HCT116 (cell line): ENCODE measurements around the gene MYLK. TPM values are rescaled to one million over a fixed set of nuclear protein-coding genes. Genes with fewer than 3 reads are reported as not detected.

ENCODE experiments used
- ATAC-seq: fragments of 200-7000 bp; cut with Tn5 transposase; 2 replicates; pipeline ENCODE4 v1.9.1; 2020; ENCODE audit warnings: mild to moderate bottlenecking, moderate library complexity
- BruUV-seq: library from RNA; stranded (reverse); fragments of 400-500 nt; replicated peaks from 2 replicates; lab custom pipeline; 2021; lab: Mats Ljungman, UMichigan
- CTCF ChIA-PET: fragments of 300-600 bp; sonication (Branson Sonifier 250); formaldehyde crosslinking; loops from one replicate; lab custom pipeline; 2021; ENCODE audit warnings: antibody characterized with exemption; lab: Charles Lee
- POLR2A ChIA-PET: fragments of 300-600, 350-600 bp; sonication (Branson Sonifier 250); formaldehyde crosslinking; loops from one replicate; lab custom pipeline; 2021; ENCODE audit warnings: antibody characterized with exemption; lab: Charles Lee
- RAD21 ChIA-PET, 2 experiments: fragments of 300-600 bp; sonication (Branson Sonifier 250); formaldehyde crosslinking; loops; one replicate each; lab custom pipeline; 2023; ENCODE audit warnings: low total read pairs in 2 of 2; ENCODE audit not compliant: uncharacterized antibody in 2 of 2, unreplicated experiment in 2 of 2, low non-redundant PET in 1 of 2; lab: Charles Lee
- DNase-seq: peaks from one replicate; pipeline ENCODE4 v3.0.0-alpha.2; 2010; ENCODE audit warnings: low read depth, low spot score
- H2AFZ ChIP-seq: fragments of 200-600 bp; shearing (Covaris generic), sonication (generic); 2 replicates; pipeline ENCODE4 v1.6.1; 2017; ENCODE audit warnings: low read depth, mixed run types, mixed read lengths, antibody characterized with exemption, low read length; ENCODE audit not compliant: poor library complexity, severe bottlenecking
- H3K27ac ChIP-seq: 2 replicates; pipeline ENCODE4 v1.5.1; 2012; ENCODE audit warnings: low read depth, low read length
- H3K27me3 ChIP-seq: fragments of 200-600 bp; sonication (generic); 2 replicates; pipeline ENCODE4 v1.6.1; 2016; ENCODE audit warnings: mixed run types, low read length, mixed read lengths; ENCODE audit not compliant: insufficient read depth
- H3K36me3 ChIP-seq, 2 experiments: fragments of 200-500 bp in 1 of 2; fragments of 200-600 bp in 1 of 2; sonication (Bioruptor generic) in 1 of 2; sonication (generic) in 1 of 2; 2 replicates each; pipeline versions ENCODE4 v1.5.1 to v1.6.1; 2014 to 2016; ENCODE audit warnings: low read length in 2 of 2, inconsistent platforms in 1 of 2, mixed read lengths in 1 of 2, mixed run types in 1 of 2; ENCODE audit not compliant: insufficient read depth in 2 of 2, control insufficient read depth in 1 of 2
- H3K4me1 ChIP-seq, 2 experiments: fragments of 200-600 bp in 1 of 2; sonication (generic) in 1 of 2; 2 replicates each; pipeline versions ENCODE4 v1.5.1 to v1.6.1; 2012 to 2017; ENCODE audit warnings: low read length in 2 of 2, inconsistent platforms in 1 of 2, mild to moderate bottlenecking in 1 of 2, mixed read lengths in 1 of 2, mixed run types in 1 of 2, moderate library complexity in 1 of 2; ENCODE audit not compliant: insufficient read depth in 2 of 2, control insufficient read depth in 1 of 2
- H3K4me2 ChIP-seq: fragments of 200-600 bp; sonication (generic); 2 replicates; pipeline ENCODE4 v1.6.1; 2017; ENCODE audit warnings: mixed run types, low read length, mixed read lengths
- H3K4me3 ChIP-seq, 2 experiments: fragments of 200-600 bp in 1 of 2; sonication (generic) in 1 of 2; replicated peaks in 1 of 2; 2 replicates each; pipeline ENCODE4 v1.5.1; 2011 to 2016; ENCODE audit warnings: low read length in 2 of 2, control low read depth in 1 of 2, low read depth in 1 of 2, mild to moderate bottlenecking in 1 of 2, mixed read lengths in 1 of 2, mixed run types in 1 of 2
- H3K79me2 ChIP-seq: fragments of 200-600 bp; sonication (generic); 2 replicates; pipeline ENCODE4 v1.6.1; 2017; ENCODE audit warnings: mild to moderate bottlenecking, mixed run types, low read length, moderate library complexity, mixed read lengths; ENCODE audit not compliant: insufficient read depth
- H3K9ac ChIP-seq: fragments of 200-600 bp; sonication (generic); 2 replicates; pipeline ENCODE4 v1.6.1; 2016; ENCODE audit warnings: low read length, mixed read lengths
- H3K9me2 ChIP-seq: fragments of 200-600 bp; sonication (generic), shearing (Covaris generic); 2 replicates; pipeline ENCODE4 v1.6.1; 2017; ENCODE audit warnings: mixed run types, mild to moderate bottlenecking, moderate library complexity; ENCODE audit not compliant: insufficient read depth
- H3K9me3 ChIP-seq, 2 experiments: fragments of 200-500 bp in 1 of 2; fragments of 200-600 bp in 1 of 2; sonication (Bioruptor generic) in 1 of 2; sonication (generic) in 1 of 2; 2 replicates each; pipeline ENCODE4 v1.6.1; 2014 to 2017; ENCODE audit warnings: low read length in 2 of 2, mixed read lengths in 2 of 2, inconsistent platforms in 1 of 2, low read depth in 1 of 2, mild to moderate bottlenecking in 1 of 2, mixed run types in 1 of 2, moderate library complexity in 1 of 2; ENCODE audit not compliant: control insufficient read depth in 1 of 2, insufficient read depth in 1 of 2
- H4K20me1 ChIP-seq: fragments of 200-600 bp; sonication (generic), shearing (Covaris generic); 2 replicates; pipeline ENCODE4 v1.6.1; 2017; ENCODE audit warnings: mixed run types, mild to moderate bottlenecking, moderate library complexity; ENCODE audit not compliant: insufficient read depth
- CEBPB ChIP-seq: IDR thresholded peaks from 2 replicates; pipeline ENCODE4 v1.6.1; 2012; ENCODE audit warnings: low read depth
- CTCF ChIP-seq, 3 experiments: fragments of 200-600 bp in 1 of 3; sonication (generic) in 1 of 3; IDR thresholded peaks in 2 of 3; conservative IDR thresholded peaks in 1 of 3; 2 replicates each; pipeline ENCODE4 v1.5.1; 2012 to 2017; ENCODE audit warnings: low read depth in 2 of 3, low read length in 2 of 3, antibody characterized with exemption in 1 of 3, borderline replicate concordance in 1 of 3, control low read depth in 1 of 3, mild to moderate bottlenecking in 1 of 3, mixed read lengths in 1 of 3, mixed run types in 1 of 3, moderate library complexity in 1 of 3; ENCODE audit not compliant: insufficient read depth in 1 of 3
- ELF1 ChIP-seq: IDR thresholded peaks from 2 replicates; pipeline ENCODE4 v1.6.1; 2012; ENCODE audit warnings: low read depth, borderline replicate concordance
- FOSL1 ChIP-seq: IDR thresholded peaks from 2 replicates; pipeline ENCODE4 v1.6.1; 2012; ENCODE audit warnings: low read depth
- JUND ChIP-seq: IDR thresholded peaks from 2 replicates; pipeline ENCODE4 v1.6.1; 2012
- MAX ChIP-seq: IDR thresholded peaks from 2 replicates; pipeline ENCODE4 v1.6.1; 2012
- POLR2A ChIP-seq: IDR thresholded peaks from 2 replicates; pipeline ENCODE4 v1.7.0; 2011; ENCODE audit warnings: borderline replicate concordance; ENCODE audit not compliant: insufficient read depth, insufficient read length; ENCODE audit errors: extremely low read depth
- RAD21 ChIP-seq: IDR thresholded peaks from 2 replicates; pipeline ENCODE4 v1.6.1; 2012; ENCODE audit warnings: low read depth, mild to moderate bottlenecking
- SIN3A ChIP-seq: IDR thresholded peaks from 2 replicates; pipeline ENCODE4 v1.6.1; 2012; ENCODE audit warnings: low read depth
- SP1 ChIP-seq: IDR thresholded peaks from 2 replicates; pipeline ENCODE4 v1.6.1; 2012; ENCODE audit warnings: low read depth
- SRF ChIP-seq: IDR thresholded peaks from 2 replicates; pipeline ENCODE4 v1.6.1; 2012; ENCODE audit warnings: low read depth
- TCF7L2 ChIP-seq: IDR thresholded peaks from 2 replicates; pipeline ENCODE4 v1.7.0; 2011; ENCODE audit warnings: borderline replicate concordance, inconsistent platforms; ENCODE audit not compliant: insufficient read depth, insufficient read length; ENCODE audit errors: extremely low read depth
- YY1 ChIP-seq: IDR thresholded peaks from 2 replicates; pipeline ENCODE4 v1.6.1; 2011; ENCODE audit warnings: low read length, low read depth, moderate library complexity, mild to moderate bottlenecking; ENCODE audit not compliant: insufficient replicate concordance; ENCODE audit errors: extremely low read depth
- ZNF274 ChIP-seq: fragments of 200-500 bp; sonication (Bioruptor generic); IDR thresholded peaks from 2 replicates; pipeline ENCODE4 v1.6.1; 2014; ENCODE audit warnings: mild to moderate bottlenecking, low read depth, low read length, inconsistent platforms
- intact Hi-C: fragments of 100-400 bp; cut with micrococcal nuclease; formaldehyde crosslinking; loops from 2 replicates; pipeline ENCODE4 v1.10.0; 2022
- total RNA-seq: library from RNA; stranded (reverse); gene quantifications from one replicate; pipeline ENCODE4 v1.2.1, GENCODE V29; 2021; ENCODE audit not compliant: unreplicated experiment

Gene MYLK
- total RNA-seq, 1 experiment from 2014 or later = 3.8 TPM

- TF ChIP-seq CTCF (IDR thresholded peaks at IDR 0.05 in 2 of 3, conservative IDR thresholded peaks at IDR 0.05 in 1 of 3; ENCODE audit: borderline replicate concordance in 1 of 3, insufficient read depth in 1 of 3, low read depth in 2 of 3, low read length in 2 of 3) (no peak), POLR2A (no peak), TCF7L2 (no peak), SIN3A (no peak), RAD21 (no peak), YY1 (no peak), FOSL1 (no peak), ZNF274 (no peak), ELF1 (no peak), CEBPB (no peak), JUND (no peak), MAX (no peak)
Measured at GRCh38 chr3:123608263-123608937, 275.7 kb downstream of the MYLK start (continued).

GRCh38 chr3:123606527-123606926 is 277.6 kb downstream of the MYLK start:
- no peaks in the 10 kb centered on the region for H3K79me2 ChIP-seq
- POLR2A ChIA-PET = no interaction called here
- no peaks in the 10 kb centered on the region for H3K9me3 ChIP-seq
- H4K20me1 ChIP-seq = no peaks in the 10 kb centered on the region
- H3K9ac ChIP-seq = peak overlapping the region; percentile 28
- ATAC-seq = no peak
- H3K27ac ChIP-seq = peak overlapping the region; percentile 78; the same call in 1 of the 2 replicates
- no peaks in the 10 kb centered on the region for H3K27me3 ChIP-seq
- RAD21 ChIA-PET = interaction anchor here (0.6 to 1.2 kb wide), 2 partner anchors 21 to 301 kb away, joined by 5 read pairs; no protein-coding TSS in a partner anchor
- intact Hi-C loops = no loop called here
- peak overlapping the region; percentile 59 for H3K4me2 ChIP-seq
- no peak for TF ChIP-seq SP1
- no peak for TF ChIP-seq SRF
- no peak for TF ChIP-seq CEBPB
- H3K4me3 ChIP-seq = peak overlapping the region in 1 of 2 experiments; percentile 11; a peak in 1 of 4 replicates
- BruUV-seq = no TSS peak
- no peak overlapping the region for H2AFZ ChIP-seq
- DNase-seq = no peak
- peaks cover 53 to 56% of the 10 kb centered on the region in 2 experiments for H3K4me1 ChIP-seq
- CTCF ChIA-PET = interaction anchor here (0.6 to 1.5 kb wide), 3 partner anchors 22 to 117 kb away, joined by 3 to 4 read pairs (median 3); no protein-coding TSS in a partner anchor
- H3K36me3 ChIP-seq = no peaks in the 10 kb centered on the region
- H3K9me2 ChIP-seq = no peaks in the 10 kb centered on the region
